Body of pancreas (tissue), 4 donors: ENCODE data around the gene CELF5.

Experiments
- CTCF ChIP-seq, 7 experiments: fragments of 450-650 bp in 4 of 7; fragments of 200-600 bp in 3 of 7; sonication (generic) in 3 of 7; IDR thresholded peaks; one replicate each; pipeline ENCODE4 v1.5.1; 2016 to 2019; ENCODE audit warnings: antibody characterized with exemption in 7 of 7
- POLR2A ChIP-seq, 3 donors: fragments of 450-650 bp; IDR thresholded peaks; one replicate each; pipeline ENCODE4 v1.6.1; 2016; ENCODE audit warnings: antibody characterized with exemption in 3 of 3, mild to moderate bottlenecking in 2 of 3

GRCh38 chr19:3274942-3275582 is 50.6 kb downstream of the CELF5 start:
- TF ChIP-seq CTCF (IDR thresholded peaks at IDR 0.05) (no peak), POLR2A (IDR thresholded peaks at IDR 0.05) (no peak)
